Measurements from ENCODE around the gene CABP2.

CABP2 gene

DNA sequence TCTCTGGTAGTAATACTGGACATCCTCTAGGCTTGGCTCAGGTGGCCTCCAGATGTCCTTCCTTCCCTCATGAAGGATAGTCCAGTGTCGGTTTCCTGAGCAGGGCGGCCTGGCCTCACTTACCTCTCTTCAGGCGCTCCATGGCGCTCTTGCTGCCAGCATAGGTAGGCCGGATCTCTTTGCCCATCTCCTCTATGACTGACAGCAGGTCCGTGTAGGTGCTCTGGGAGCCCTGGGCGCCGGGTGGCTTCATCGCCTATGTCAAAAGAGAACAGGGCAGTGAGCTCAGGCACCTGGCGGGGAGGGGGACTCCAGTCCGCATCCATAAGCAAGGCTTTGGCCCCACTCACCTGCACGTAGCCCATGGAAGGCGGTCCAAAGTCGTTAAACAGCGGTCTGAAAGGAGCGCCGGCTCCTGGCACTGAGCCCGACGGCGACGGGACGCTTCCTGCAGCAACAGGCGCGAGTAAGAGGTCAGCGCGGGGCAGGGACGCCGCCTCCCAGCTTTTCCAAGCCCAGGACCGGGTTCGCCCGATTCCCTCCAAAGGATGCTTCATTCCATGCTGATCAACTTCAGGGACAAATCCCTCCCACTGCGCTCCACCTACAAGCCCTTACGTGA, 15.9 kb downstream of the CABP2 start:
- no peak for DNase-seq

DNA sequence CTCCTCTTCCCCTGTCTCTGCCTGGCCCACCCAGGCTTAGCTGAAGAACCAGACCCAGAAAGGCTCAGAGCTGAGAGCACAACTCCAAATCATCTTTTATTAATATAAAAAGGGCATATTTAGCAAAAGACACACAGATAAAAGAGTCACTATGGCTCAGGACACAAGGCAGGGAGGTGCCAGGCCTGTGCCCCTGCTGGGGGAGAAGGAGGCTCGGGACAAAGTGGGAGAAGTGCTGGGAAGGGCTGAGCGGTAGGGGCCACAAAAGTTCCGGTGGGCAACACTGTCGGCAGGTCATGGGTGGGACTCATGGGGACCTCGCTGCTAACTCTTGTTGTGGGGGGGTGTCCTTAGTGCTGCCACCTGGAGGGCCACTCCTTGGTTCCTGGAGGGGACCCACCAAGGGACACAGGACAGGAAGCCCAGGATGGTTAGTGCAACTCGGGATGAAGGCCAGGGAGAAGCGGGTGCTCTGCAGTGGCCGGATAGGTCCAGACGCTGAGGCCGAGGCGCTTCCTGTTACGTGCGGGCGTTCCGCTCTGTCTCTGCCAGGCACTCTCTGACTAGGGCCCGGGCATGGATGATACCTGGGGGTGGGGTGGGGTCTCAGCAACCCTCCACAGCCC, 16.7 kb downstream of the CABP2 start:
- no peak for DNase-seq

GRCh38 chr11:67505605-67506396, 17.4 kb downstream of the CABP2 start:
- peak; percentile 86 for DNase-seq

DNA sequence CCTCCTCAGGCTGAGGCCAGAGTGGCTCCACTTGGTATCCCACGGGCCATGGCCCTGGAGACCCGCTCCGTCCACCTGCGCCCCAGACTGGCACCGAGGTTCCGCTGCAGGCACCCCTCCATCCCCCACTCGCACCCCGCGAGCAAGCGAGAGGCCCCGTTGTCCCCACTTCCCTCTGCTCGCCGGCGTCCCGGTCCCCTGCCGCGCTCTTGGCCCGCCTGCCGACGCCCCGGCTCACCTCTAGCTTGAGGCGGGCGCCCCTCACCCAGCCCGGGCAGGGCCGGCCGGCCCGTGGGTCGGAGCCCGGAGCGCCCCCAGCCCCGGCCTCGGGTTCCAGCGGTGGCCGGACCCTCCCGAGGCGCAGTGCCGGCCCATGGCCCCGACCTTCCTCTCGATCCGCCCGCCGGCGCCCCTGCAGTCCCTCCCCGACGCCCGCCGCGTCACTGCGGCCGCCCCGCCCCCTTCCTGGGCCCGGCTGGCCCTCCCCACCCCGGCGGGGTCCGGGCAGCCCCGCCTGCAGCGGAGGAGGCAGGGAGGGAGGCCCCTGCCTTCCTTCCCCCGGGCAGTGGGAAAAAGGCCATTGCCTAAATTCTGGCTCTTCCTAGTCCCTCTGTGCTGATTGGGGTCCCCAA, 18.2 kb downstream of the CABP2 start, which contains the start of gene PITPNM1:
Gene PITPNM1, minus strand, starts transcription at position 414 of the 632 bp plus-strand sequence. CDS start 1,183 bp downstream, outside the sequence.
- DNase-seq = peak; percentile 65

DNA sequence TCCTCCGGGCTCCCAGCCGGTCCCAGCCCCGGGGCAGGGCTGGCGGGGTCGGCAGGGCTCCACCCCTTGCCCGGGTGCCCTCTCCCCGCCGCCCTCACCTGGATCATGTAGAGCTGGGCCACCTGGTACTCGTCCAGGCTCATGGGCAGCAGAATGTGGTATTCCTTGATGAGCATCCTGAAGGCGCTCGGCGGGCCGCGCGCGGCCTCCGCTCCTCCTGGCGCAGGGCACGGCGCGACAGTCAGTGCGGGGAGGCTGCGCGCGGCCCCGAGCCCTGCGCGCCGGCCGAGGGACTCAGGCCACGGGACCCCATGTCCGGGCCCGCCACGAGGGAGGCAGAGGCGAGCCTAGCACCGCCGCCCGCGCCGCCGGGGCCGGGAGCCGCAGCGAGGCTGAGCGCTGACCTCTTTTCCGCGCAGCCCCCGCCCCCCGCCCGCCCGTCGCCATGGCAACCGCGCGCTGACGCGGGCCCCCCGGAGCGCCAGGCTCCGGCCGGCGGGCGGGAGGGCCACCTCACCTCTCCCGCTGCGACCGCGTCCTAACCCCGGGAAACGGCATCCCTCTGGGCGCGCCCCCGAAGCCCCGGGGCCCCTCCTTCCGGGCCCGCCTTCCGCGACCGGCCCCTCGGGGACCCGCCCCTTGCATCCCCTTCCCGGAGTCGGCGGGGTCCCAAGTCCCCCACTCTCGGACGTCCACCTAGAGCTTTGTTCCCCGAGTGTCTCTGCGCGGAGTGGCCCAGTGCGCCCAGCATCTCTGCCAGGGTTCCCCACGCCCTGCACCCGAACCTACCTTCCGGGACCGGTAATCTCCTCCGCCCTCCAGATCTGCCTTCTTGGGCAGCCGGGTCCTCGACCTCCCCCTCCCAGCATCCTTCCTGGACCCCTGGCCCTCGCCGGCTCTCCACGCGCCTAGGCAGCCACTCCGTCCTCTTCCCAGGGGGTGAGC, 19.0 kb downstream of the CABP2 start:
- DNase-seq = peak; percentile 47

DNA sequence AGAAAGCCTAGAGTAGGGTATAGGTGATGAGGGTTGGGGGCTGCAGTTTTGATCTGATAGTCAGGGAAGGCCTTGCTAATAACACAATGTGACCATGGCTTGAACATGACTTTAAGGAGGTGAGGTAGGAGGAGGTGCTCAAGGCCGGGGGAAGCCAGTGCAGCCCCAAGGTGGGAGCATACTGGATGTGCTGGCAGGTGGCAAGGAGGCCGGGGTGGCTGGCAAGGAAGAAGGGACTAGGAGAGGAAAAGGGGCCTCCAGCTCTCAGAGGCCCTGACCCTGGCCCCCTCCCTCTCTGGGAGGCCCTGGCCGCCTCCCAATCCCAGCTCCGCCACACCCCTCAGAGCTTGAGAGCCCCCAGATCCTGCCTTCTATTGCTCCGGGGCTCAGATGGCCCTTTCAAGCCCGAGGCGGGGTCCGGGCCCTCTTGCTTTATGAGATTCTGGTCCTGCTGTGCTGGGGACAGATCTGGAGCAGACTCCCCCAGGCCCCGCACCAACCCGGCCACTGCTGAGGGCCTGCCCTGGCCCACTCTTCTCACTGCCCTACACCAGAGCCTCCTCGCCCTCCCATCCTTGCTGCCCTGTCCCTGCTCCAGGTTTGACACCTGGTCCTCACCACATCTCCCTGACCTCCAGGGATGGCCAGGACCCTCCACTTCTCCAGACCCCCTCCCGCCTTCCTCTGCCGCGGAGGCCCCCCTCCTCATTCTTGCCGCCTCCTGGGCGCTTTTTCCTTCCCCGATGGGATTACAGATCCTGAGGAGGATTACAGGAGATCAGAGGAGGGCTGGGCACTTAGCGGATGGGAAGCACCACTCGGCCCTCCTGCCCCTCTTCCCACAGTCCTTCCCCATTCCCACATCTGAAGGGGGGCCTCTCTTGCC, 19.9 kb downstream of the CABP2 start:
- DNase-seq = no peak

GRCh38 chr11:67502328-67502979, 20.8 kb downstream of the CABP2 start:
- DNase-seq = no peak

DNA sequence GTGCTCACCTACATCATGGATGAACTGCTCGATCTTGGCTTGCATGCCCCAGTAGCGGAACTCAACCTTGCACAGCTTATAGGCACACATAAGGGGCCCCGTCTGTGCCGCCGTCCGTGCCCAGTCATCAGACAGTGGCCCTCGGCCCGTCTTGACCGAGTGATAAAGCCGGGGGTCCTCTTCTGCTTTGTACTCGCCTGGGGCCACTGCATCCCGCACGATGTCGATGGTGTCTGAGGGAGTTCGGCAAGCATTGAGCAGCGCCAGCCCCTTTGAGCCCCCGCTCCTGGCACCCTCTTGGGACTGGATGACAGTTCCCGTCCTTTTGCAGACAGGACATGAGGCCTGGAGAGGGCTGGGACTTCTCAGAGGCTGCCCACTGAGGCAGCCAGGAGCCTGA, 21.4 kb downstream of the CABP2 start:
- no peak for DNase-seq

DNA sequence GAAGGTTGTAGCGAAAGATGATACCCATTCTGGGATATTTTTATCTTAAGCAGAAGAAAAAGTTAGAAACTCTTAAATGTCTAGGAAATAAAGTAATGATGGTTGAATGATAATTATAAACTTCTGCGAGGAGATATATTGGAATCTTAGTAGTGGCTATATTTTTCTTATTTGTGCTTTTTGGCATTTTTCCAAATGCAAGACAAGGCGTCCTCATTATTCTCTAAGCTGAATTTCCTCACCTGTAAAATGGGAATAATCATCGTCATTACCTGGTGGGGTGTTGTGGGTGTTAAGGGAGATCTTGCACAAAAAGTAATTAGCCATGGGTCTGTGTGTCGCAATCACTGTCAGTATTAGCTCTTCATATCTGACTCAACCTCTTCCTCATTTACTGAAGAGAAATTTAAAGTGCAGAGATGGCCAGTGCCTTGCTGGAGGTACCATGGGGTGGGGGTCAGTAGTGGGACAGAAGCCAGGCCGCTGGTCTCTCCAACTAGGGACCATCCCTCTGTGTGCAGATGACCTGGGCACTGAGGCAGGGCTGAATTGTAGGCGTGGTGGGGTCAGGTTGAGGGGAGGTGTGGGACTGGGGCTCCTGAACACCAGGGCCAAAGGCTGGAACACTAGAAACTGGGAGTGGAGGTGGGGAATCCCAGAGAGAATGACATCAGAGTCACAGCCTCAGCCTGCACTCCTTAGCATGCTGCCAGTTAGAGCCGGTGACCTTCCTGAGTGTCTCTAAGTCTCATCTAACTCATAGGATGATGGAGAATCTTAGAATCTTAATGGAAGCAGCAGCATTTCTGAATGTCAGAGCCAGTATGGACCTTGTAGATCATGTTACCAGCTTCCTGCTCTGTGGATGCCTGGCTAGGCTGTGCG, 22.2 kb downstream of the CABP2 start:
- DNase-seq = no peak

GRCh38 chr11:67500484-67500821, 22.8 kb downstream of the CABP2 start:
- no peak for DNase-seq

DNA sequence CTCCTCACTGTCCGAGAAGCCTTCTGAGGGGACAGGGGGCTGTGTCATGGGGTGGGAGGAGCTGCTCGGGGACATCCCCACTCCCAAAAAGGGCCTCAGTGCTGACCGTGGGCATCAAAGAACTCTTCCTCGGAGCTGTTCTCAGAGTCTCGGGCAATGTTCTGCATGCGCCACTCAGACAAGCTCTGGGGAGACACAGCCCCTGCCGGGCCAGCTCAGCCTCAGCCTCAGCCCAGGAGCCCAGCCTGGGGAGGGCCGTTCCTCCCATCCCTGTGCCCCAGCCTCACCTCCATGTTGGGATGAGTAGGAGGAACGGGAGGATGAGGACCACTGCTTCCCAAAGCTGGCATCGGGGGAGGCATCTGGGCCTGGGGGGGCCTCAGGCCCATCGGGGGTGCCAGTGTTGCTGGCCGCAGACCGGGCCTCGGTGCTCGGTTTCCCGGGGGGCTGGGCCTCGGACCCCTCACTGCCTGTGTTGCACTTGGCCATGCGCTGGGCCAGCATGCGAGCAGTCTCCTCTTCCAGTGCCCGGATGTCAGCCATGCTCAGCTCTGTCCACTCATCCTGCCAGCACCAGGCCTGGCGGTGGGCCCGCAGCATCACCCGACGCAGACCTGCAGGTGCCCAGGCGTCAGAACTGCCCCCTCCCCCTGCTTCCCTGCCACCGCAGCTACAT, 23.3 kb downstream of the CABP2 start:
- DNase-seq = no peak

GRCh38 chr11:67498544-67498972, 24.7 kb downstream of the CABP2 start:
- DNase-seq = no peak

- DNase-seq = no peak
These were observed 25.5 kb downstream of the CABP2 start for GRCh38 chr11:67497656-67498291.

GRCh38 chr11:67496113-67496512, 27.1 kb downstream of the CABP2 start:
- no peak for DNase-seq

GRCh38 chr11:67495234-67496005, 27.8 kb downstream of the CABP2 start:
- no peak for DNase-seq

DNA sequence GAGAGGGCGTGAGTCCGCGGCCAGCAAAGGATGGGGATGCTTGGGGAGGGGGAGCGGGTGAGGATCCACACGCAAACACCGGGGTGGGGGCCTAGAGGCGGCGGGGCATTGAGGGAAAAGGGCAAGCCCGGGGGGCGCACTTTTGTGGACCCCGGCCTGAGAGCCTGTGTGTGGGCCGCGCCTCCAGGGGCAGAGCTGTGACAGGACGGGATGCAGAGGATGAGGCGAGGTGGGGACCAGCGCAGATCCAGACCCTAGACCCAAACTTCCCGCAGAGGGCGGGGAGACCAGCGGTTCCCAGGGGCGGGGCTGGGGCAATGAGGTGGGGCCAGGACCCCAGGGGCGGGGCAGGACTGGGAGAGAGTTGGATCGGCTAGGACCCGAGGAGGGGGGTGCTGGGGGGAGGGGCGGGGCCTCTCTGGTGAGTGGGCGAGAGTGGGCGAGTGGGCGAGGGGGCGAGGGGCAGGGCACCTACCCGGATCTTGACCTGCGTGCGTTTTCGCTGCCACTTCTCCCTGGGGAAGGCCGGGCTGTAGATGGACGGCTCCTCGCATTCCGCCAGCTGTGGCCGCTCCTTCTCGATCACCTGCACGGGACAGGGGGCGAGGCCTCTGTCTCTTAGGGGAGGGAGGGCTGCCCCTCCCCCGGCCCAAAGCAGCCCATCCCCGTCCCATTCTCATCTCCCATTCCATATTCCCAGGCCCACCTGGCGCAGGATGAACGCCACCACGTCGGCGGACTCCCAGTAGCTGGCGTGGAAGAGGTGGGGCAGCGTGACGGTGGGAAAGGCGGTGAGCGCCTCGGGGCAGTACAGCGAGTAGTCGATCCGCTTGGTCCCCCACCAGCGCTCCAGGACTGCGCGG, 28.6 kb downstream of the CABP2 start:
- no peak for DNase-seq

Measured in activated gamma-delta T cell treated with Interleukin-2 at 50 U/mL for 16 hours (primary cell).